Measurements from ENCODE around the gene ATG9A.
"Not testable (repeated sequence)": the region's sequence is repeated elsewhere in the genome, so short reads cannot be mapped to it uniquely, and the experiment has no call there.

The ATG9A gene, protein sequence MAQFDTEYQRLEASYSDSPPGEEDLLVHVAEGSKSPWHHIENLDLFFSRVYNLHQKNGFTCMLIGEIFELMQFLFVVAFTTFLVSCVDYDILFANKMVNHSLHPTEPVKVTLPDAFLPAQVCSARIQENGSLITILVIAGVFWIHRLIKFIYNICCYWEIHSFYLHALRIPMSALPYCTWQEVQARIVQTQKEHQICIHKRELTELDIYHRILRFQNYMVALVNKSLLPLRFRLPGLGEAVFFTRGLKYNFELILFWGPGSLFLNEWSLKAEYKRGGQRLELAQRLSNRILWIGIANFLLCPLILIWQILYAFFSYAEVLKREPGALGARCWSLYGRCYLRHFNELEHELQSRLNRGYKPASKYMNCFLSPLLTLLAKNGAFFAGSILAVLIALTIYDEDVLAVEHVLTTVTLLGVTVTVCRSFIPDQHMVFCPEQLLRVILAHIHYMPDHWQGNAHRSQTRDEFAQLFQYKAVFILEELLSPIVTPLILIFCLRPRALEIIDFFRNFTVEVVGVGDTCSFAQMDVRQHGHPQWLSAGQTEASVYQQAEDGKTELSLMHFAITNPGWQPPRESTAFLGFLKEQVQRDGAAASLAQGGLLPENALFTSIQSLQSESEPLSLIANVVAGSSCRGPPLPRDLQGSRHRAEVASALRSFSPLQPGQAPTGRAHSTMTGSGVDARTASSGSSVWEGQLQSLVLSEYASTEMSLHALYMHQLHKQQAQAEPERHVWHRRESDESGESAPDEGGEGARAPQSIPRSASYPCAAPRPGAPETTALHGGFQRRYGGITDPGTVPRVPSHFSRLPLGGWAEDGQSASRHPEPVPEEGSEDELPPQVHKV

DNA sequence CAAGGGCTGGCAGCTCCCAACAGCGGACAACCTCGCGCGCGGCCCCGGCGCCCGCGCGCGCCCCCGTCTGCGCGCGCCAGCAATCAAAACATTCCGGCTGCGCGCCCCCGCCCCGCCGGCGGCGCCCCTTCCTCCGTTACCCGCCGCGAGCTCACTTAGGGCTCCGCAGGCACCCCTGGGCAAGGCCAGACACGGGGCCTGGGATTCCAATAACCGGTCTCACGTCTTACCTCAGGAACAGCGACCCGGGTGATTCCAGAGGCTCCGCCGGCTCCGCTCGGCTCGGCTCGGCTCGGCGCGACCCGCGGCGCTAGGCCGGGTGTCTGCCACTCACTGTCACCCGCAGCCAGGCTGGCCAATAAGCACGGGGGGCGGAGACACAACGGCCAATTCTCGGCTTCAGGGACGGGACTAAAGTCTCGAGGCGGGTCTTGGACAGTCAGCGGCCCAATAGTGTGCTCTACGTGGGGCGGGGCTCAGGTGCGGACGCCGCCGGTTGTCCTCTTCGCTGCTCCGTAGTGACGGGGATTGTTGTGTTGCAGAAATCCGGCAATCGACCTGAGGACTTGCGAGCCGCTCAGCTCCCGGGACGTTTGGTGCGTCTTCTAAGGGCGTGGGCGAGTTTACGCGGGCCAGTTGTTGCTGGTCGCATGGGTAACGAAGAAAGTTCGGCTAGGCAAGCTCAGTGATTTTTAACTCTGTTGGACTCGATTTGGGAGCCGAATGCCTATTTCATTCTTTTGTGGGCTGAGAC lies at the start of gene ATG9A, which contains the start of gene ANKZF1:
Gene ATG9A, minus strand, starts transcription at position 332 of the 754 bp plus-strand sequence. CDS start 1,612 bp downstream, outside the sequence.
Gene ANKZF1, plus strand, starts transcription at position 502 of the 754 bp plus-strand sequence. CDS start 452 bp downstream, outside the sequence.
- DNase-seq (ENCODE audit: low spot score) = peak; percentile 98

GRCh38 chr2:219278655-219279150 lies 49.3 kb upstream of the ATG9A start:
- DNase-seq (ENCODE audit: low spot score) = no peak

- peak; percentile 75 for DNase-seq (ENCODE audit: low spot score)
Observed at GRCh38 chr2:219277703-219278654, 48.5 kb upstream of the ATG9A start.

GRCh38 chr2:219274361-219274921 lies 45.0 kb upstream of the ATG9A start:
- DNase-seq (ENCODE audit: low spot score) = no peak

DNA sequence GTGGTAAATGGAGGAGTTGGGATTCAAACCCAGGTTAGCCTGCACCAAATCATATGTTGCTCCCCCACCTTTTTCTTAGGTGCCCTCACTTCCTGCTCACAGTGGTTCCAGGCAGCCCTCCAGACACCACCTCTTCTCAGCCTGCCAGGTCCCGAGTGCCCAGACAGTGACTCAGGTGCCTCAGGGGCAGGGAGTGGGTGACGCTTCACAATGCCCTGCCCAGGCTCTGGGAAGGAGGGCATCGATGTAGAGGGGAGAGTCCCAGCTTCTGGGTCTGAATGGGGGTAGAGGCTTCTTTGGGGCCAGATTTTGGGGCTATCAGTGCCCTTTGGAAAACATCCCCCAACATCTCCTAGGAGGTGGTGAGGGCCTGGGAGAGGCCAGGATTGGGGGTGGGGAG lies 44.5 kb upstream of the ATG9A start:
- DNase-seq (ENCODE audit: low spot score) = no peak

GRCh38 chr2:219272995-219273394 lies 43.6 kb upstream of the ATG9A start:
- DNase-seq (ENCODE audit: low spot score) = no peak

GRCh38 chr2:219272356-219272755 lies 42.9 kb upstream of the ATG9A start:
- no peak for DNase-seq (ENCODE audit: low spot score)

GRCh38 chr2:219271021-219271420 lies 41.6 kb upstream of the ATG9A start:
- DNase-seq (ENCODE audit: low spot score) = no peak

- no peak for DNase-seq (ENCODE audit: low spot score)
Observed at GRCh38 chr2:219270055-219270372, 40.6 kb upstream of the ATG9A start.

DNA sequence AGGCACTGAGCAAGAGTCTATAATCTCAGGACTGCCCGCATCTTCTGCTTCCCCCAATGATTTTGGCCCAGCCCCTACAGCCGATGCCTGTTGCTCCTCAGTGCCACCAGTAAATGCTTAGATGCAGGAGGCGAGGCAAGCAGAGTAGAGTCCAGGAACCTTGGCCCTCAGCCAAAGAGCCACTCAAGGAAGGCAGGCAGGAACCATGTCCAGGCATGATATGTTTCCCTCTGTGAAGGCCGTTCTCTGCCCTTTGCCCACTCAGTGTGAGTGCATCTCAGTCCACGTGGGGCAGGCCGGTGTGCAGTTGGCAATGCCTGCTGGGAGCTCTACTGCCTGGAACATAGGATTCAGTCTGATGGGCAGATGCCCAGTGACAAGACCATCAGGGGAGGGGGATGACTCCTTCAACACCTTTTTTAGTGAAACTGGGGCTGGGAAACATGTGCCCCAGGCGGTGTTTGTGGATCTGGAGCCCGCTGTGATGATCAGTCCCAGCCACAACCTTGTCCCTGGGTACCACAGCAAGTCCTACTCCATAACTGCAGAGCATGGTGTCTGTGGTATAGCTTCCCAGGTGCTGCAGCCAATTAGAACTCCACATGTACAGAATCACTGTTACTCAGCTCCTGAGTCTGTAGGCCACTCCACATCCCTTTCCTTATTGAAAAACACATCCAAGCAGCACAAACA lies 40.1 kb upstream of the ATG9A start:
- no peak for DNase-seq (ENCODE audit: low spot score)

DNA sequence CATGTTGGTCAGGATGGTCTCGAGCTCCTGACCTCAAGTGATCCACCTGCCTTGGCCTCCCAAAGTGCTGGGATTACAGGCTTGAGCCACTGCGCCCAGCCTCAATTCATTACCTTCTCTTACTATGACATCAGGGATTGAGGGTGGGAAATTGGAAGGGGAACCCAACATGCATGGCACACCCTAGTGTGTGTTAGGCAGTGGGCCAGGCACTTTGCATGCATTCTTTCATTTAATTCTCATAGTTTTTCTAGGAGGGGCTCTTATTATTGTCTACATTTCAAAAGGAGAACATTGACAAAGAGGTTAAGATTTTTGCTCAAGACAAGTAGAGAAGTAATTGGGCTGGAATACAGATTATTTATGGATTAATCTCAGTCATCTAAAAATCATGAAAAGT lies 38.9 kb upstream of the ATG9A start:
- no peak for DNase-seq (ENCODE audit: low spot score)

GRCh38 chr2:219266886-219267285 lies 37.5 kb upstream of the ATG9A start:
- DNase-seq (ENCODE audit: low spot score) = no peak

- no peak for DNase-seq (ENCODE audit: low spot score)
Observed at GRCh38 chr2:219266232-219266631, 36.8 kb upstream of the ATG9A start.

- DNase-seq (ENCODE audit: low spot score) = no peak
Observed at GRCh38 chr2:219261024-219261855, 31.8 kb upstream of the ATG9A start.

- DNase-seq (ENCODE audit: low spot score) = not testable (repeated sequence)
Observed at GRCh38 chr2:219258942-219259341, 29.5 kb upstream of the ATG9A start.

DNA sequence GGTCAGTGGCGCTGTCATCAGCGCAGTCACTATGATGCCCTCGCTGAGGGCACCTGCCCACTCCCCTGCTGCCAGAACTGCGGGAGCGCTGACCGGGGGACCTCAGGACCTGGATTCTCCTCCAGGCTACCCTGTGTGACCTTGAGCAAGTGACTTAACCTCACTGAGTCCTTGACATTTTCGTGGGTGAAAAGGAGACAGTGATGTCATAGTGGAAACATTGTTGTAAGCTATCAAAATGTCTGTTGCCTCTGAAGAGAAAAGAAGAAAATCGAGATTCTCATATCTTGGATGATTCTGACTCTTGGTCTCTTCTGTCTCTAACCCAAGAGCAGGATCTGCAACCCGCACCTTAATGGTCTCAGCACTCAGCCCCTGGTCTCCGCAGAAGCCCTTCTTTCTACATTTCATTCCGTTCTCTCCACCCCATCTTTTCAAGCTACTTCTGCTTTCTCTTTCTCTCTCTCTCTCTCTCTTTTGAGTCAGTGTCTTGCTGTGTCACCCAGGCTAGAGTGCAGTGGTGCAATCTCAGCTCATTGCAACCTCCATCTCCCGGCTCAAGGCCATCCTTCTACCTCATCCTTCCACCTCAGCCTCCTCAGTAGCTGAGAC lies 25.3 kb upstream of the ATG9A start:
- peak; percentile 49 for DNase-seq (ENCODE audit: low spot score)

DNA sequence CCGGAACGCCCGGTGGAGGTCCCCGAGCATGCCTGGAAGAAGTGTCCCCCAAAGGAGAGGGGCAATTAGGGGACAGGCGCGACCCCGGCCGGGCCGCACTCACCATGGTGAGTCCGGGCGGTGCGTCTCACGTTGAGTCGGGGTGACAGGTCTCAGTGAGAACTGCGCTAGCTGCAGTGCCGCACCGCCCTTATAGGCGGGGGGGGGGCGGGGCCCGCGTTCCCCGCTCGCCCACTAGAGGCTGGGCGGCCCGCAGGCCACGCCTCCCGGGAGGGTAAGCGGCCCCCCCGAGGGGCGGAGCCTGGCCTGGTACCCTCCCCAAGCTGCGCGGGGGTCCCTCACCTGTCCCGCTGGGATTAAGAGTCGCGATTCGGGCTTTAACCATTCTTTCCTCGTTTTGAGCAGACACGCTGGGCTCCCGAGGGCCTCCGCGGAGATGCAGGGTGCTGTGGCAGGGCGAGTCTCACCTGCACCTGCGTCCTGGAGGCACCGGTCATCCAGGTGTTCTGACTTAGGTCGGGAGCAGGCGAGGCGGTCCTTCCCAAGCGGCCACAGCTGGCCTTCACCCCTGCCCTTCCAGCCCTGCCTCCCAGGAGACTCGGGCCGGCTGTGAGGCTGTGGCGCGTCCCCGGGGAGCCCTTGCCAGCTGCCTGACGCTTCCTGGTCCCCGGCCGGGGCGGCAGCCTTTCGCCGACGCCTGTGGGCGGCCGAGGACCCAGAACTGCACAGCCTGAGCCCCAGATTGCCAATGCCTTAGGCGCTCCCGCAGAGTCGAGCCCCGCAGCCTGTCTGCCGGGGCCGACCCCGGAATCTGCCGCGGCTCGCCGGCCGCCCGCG lies 24.5 kb upstream of the ATG9A start, which contains the start of gene TUBA4A:
Gene TUBA4A, minus strand, starts transcription at position 166 of the 837 bp plus-strand sequence. Its CDS starts 60 bp downstream, at position 106.
- peak; percentile 90 for DNase-seq (ENCODE audit: low spot score)
